K562 (cell line): ENCODE data around the gene RHOC. TPM values are rescaled to one million over a fixed set of nuclear protein-coding genes. Genes with fewer than 3 reads are reported as not detected.

Experiments
- ATF7 ChIP-seq: fragments of 450-650 bp; IDR thresholded peaks from 2 replicates; pipeline ENCODE4 v1.7.1; 2014; ENCODE audit warnings: mild to moderate bottlenecking, moderate library complexity
- CBX3 ChIP-seq, 2 experiments: IDR thresholded peaks; 1 replicate in 1 of 2; 2 replicates in 1 of 2; pipeline ENCODE4 v1.6.1; 2012; ENCODE audit warnings: inconsistent platforms in 2 of 2, low read length in 2 of 2, borderline replicate concordance in 1 of 2, control low read depth in 1 of 2
- EP400 ChIP-seq: fragments of 450-650 bp; IDR thresholded peaks from 2 replicates; pipeline ENCODE4 v1.6.1; 2017; ENCODE audit warnings: antibody characterized with exemption, mild to moderate bottlenecking, moderate library complexity
- HMGN3 ChIP-seq: IDR thresholded peaks from 2 replicates; pipeline ENCODE4 v1.6.1; 2011; ENCODE audit warnings: borderline replicate concordance, low read depth, mild to moderate bottlenecking, mixed read lengths, low read length; ENCODE audit not compliant: insufficient read length; ENCODE audit errors: extremely low read depth
- MTA3 ChIP-seq: fragments of 450-650 bp; formaldehyde crosslinking; IDR thresholded peaks from 2 replicates; pipeline ENCODE4 v1.6.1; 2017; ENCODE audit warnings: mild to moderate bottlenecking, borderline replicate concordance
- NFYB ChIP-seq: IDR thresholded peaks from 2 replicates; pipeline ENCODE4 v1.6.1; 2011; ENCODE audit warnings: mild to moderate bottlenecking, moderate library complexity; ENCODE audit not compliant: insufficient read length; ENCODE audit errors: extremely low read depth
- POLR2B ChIP-seq: fragments of 450-650 bp; IDR thresholded peaks from 2 replicates; pipeline ENCODE4 v1.6.1; 2018; ENCODE audit warnings: low read depth; ENCODE audit not compliant: partially characterized antibody
- PTRF ChIP-seq: fragments of 450-650 bp; IDR thresholded peaks from 2 replicates; pipeline ENCODE4 v1.6.1; 2016; ENCODE audit warnings: mild to moderate bottlenecking, missing genetic modification characterization, missing compliant biosample characterization
- TAL1 ChIP-seq: fragments of 450-650 bp; IDR thresholded peaks from 2 replicates; pipeline ENCODE4 v1.6.1; 2016; ENCODE audit warnings: mild to moderate bottlenecking
- THAP12 ChIP-seq: fragments of 250-450 bp; sonication (Bioruptor Pico); IDR thresholded peaks from 2 replicates; pipeline ENCODE4 v1.9.0; 2021; ENCODE audit warnings: mild to moderate bottlenecking, inconsistent platforms
- TRIM24 ChIP-seq, 2 experiments: fragments of 450-650 bp; IDR thresholded peaks; 2 replicates each; pipeline ENCODE4 v1.6.1; 2016
- ZBTB9 ChIP-seq: fragments of 450-650 bp; formaldehyde crosslinking; IDR thresholded peaks from 2 replicates; pipeline ENCODE4 v1.4.0; 2020; ENCODE audit warnings: mild to moderate bottlenecking, moderate library complexity
- ZFP36 ChIP-seq: fragments of 150-350 bp; IDR thresholded peaks from 2 replicates; pipeline ENCODE4 v1.6.1; 2018; ENCODE audit warnings: low read length, low read depth; ENCODE audit not compliant: partially characterized antibody
- ZNF184 ChIP-seq: sonication (generic); formaldehyde crosslinking; IDR thresholded peaks from 2 replicates; pipeline ENCODE4 v1.5.0; 2020; ENCODE audit warnings: missing genetic modification reagents
- ZNF232 ChIP-seq: sonication (generic); formaldehyde crosslinking; IDR thresholded peaks from 2 replicates; pipeline ENCODE4 v1.8.0; 2022; ENCODE audit warnings: mild to moderate bottlenecking, missing genetic modification reagents
- polyA plus RNA-seq, 8 experiments: library from polyadenylated mRNA; depleted of rRNA in 4 of 8; stranded (reverse) in 5 of 8; unstranded in 3 of 8; fragments of >200 nt; fragmentation: Nextera tagmentation in 2 of 8; fragmentation: Illumina TruSeq in 1 of 8; extraction: Ambion mirVana in 2 of 8; extraction: Trizol in 1 of 8; gene quantifications; 2 replicates each; pipeline versions ENCODE4 v1.2.1 to v1.2.3, GENCODE V29; 2011 to 2014; ENCODE audit warnings: inconsistent platforms in 1 of 8, missing spikeins in 1 of 8
- total RNA-seq, 7 experiments: library from RNA; depleted of rRNA in 6 of 7; stranded (reverse); fragments of >200 nt in 6 of 7; fragmentation: Illumina TruSeq in 2 of 7; extraction: Trizol in 2 of 7; gene quantifications; 2 replicates each; pipeline versions ENCODE4 v1.2.1 to v1.2.3, GENCODE V29; 2011 to 2021; ENCODE audit warnings: low replicate concordance in 1 of 7
- TF ChIP-seq, protein P1 (sequence below), 2 experiments: fragments of 450-650 bp; IDR thresholded peaks; 2 replicates each; pipeline ENCODE4 v1.6.1; 2016; ENCODE audit warnings: mild to moderate bottlenecking in 2 of 2, borderline replicate concordance in 1 of 2, low read depth in 1 of 2, moderate library complexity in 1 of 2

Gene RHOC
- total and polyA plus RNA-seq, 9 of the 15 experiments (the other 6 are each of a cell fraction or from before 2014, with no cell fraction given): 35.2 to 364 (median 204) TPM

DNA sequence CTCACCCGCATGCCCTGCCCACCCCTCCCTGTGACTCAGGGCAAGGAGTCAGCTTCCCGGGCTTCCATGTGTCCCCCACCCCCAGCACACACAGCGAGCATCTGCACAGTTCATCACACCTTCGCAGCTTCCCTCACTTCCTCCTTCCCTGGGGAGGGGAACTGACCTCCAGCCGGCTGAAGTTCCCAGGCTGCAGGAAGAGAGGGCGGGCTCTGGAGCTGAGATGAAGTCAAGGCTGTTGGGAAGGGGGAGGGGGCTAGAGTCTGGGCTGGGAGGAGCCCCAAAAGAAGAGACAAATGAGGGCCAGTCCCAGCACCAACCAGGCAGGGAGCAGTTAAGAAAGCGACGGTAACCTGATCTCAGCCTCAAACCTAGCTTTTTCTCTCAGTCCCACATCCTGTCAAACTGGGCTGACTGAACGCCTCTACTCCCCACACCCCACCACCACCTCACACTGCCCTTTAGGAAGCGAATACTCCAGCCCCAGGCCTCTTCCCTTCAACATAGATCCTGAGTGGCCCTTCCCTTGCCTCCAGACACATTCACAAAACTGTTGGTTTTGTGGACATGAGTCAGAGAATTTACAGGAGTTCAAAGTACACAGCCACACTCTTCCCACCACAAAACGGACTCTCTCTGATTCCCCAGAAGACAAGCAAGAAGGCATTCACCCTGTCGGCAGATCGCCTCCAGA, 1.8 kb downstream of the RHOC start (continued):
- TF ChIP-seq PTRF (tag): no peak
- peak; percentile 52 for TF ChIP-seq HMGN3
- 0 out of 2 replicates have a peak, but pooled peaks have one; percentile 12 for TF ChIP-seq THAP12 (CRISPR knock-in tag)
- 0 out of 2 replicates have a peak, but pooled peaks have one; percentile 12 for TF ChIP-seq ZBTB9
- TF ChIP-seq ZNF232 (CRISPR knock-in tag): no peak
- TF ChIP-seq NFYB: peak; percentile 30
- 0 out of 4 replicates have a peak, but pooled peaks have one; percentile 30 to 36 for TF ChIP-seq TRIM24 (IDR thresholded peaks at IDR 0.05)
- TF ChIP-seq POLR2B: peak; percentile 91
- TF ChIP-seq, protein P1, sequence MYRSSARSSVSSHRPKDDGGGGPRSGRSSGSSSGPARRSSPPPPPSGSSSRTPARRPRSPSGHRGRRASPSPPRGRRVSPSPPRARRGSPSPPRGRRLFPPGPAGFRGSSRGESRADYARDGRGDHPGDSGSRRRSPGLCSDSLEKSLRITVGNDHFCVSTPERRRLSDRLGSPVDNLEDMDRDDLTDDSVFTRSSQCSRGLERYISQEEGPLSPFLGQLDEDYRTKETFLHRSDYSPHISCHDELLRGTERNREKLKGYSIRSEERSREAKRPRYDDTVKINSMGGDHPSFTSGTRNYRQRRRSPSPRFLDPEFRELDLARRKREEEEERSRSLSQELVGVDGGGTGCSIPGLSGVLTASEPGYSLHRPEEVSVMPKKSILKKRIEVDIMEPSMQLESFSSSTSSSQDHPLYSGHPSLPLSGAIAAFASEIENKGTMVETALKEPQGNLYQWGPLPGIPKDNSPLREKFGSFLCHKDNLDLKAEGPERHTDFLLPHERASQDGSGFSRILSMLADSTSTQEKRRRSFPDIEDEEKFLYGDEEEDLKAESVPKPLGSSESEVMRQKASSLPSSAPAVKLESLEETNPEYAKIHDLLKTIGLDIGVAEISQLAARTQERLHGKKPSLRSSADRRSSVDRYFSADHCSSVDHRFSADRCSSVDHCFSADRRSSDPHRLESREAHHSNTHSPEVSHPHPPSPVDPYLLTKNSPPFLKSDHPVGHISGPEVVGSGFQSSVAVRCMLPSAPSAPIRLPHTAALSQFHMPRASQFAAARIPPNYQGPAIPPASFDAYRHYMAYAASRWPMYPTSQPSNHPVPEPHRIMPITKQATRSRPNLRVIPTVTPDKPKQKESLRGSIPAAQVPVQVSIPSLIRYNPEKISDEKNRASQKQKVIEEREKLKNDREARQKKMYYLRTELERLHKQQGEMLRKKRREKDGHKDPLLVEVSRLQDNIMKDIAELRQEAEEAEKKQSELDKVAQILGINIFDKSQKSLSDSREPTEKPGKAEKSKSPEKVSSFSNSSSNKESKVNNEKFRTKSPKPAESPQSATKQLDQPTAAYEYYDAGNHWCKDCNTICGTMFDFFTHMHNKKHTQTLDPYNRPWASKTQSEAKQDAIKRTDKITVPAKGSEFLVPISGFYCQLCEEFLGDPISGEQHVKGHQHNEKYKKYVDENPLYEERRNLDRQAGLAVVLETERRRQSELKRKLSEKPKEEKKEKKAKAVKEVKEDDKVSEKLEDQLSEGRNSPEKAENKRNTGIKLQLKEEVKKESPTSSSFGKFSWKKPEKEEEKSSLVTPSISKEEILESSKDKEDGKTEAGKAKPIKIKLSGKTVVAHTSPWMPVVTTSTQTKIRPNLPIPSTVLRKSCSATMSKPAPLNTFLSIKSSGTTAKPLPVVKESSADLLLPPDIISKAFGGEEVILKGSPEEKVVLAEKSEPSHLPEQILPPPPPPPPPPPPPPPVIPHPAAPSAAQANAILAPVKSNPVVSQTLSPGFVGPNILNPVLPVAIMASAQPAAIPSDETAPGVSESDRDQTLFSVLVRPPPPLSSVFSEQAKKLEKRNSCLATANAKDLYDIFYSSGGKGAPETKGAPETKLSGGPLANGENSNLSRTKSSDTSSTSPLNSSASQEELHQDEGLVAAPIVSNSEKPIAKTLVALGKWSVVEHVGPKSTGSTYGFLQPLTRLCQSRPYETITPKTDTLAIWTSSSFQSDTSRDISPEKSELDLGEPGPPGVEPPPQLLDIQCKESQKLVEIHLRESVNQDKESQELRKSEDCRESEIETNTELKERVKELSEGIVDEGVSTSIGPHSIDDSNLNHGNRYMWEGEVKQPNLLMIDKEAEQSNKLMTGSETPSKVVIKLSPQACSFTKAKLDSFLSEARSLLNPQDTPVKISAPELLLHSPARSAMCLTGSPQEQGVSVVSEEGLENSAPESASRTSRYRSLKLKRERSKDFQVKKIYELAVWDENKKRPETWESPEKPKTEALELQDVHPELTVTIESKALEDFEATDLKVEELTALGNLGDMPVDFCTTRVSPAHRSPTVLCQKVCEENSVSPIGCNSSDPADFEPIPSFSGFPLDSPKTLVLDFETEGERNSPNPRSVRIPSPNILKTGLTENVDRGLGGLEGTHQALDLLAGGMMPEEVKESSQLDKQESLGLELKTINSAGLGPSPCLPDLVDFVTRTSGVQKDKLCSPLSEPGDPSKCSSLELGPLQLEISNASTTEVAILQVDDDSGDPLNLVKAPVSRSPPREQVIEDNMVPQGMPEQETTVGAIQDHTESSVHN (IDR thresholded peaks at IDR 0.05; ENCODE audit: borderline replicate concordance in 1 of 2, low read depth in 1 of 2): peak in 1 of 2 experiments; percentile 27; a peak in 1 of 4 replicates
- TF ChIP-seq EP400: peak; percentile 58
- TF ChIP-seq ZFP36: peak; percentile 2
- TF ChIP-seq CBX3 (IDR thresholded peaks at IDR 0.05; ENCODE audit: borderline replicate concordance in 1 of 2, low read length in 2 of 2): peak in 1 of 2 experiments; percentile 81; a peak in 1 of 3 replicates
- 0 out of 2 replicates have a peak, but pooled peaks have one; percentile 6 for TF ChIP-seq TAL1
- TF ChIP-seq ZNF184 (CRISPR knock-in tag): no peak
- TF ChIP-seq ATF7: peak; percentile 88
- TF ChIP-seq MTA3: peak; percentile 73; the same call in 1 of the 2 replicates
